ENCODE data around the gene ROS1.
"Not testable (repeated sequence)": the region's sequence is repeated elsewhere in the genome, so short reads cannot be mapped to it uniquely, and the experiment has no call there.

The ROS1 gene

DNA sequence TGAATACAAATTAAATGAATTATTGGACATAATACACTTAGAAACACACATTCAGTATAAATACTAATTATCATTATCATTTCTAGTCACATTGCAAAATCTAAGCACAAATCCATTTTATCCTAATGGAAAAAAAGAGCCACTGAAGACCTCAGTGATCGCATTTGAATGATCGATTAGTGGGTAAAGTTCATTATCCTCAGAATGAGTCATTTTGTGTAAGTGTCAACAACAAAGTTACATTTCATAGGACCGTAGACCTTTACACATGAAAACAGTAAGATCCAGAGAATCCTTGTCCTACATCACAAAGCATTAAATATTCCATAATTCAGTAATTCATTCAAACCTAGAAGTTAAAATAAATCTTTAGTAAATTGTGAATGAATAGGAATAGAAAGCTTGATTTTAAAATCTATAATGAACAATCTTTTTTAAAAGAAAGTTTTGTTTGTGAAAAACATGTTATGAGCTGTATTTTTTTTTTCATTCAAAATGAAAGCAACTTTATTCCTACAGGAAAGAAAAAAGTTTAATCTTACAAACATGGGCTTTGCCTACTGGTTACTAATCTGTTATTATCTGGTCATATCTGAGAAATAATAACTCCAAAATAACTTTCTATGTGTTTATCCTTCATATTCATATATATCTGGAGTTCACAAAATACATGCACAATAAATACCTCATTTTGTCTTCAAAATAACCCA lies 33.7 kb downstream of the ROS1 start:
- H3K27me3 Mint-ChIP-seq = peaks cover 44% of the 10 kb centered on the region
- no peaks in the 10 kb centered on the region for H3K36me3 Mint-ChIP-seq (ENCODE audit: insufficient read depth)
- no peak overlapping the region for H3K27ac Mint-ChIP-seq (ENCODE audit: low read depth)
- H3K4me3 Mint-ChIP-seq = no peak overlapping the region
- ATAC-seq (replicated peaks; ENCODE audit: extremely low read depth, poor library complexity, severe bottlenecking) = no peak
- DNase-seq (ENCODE audit: low spot score in 2 of 2) = no peak
- H3K4me1 Mint-ChIP-seq = no peaks in the 10 kb centered on the region
- no peaks in the 10 kb centered on the region for H3K9me3 Mint-ChIP-seq

- H3K9me3 Mint-ChIP-seq = no peaks in the 10 kb centered on the region
- no peak for ATAC-seq (replicated peaks; ENCODE audit: extremely low read depth, poor library complexity, severe bottlenecking)
- H3K27ac Mint-ChIP-seq (ENCODE audit: low read depth) = no peak overlapping the region
- H3K4me1 Mint-ChIP-seq = no peaks in the 10 kb centered on the region
- no peak for DNase-seq (ENCODE audit: low spot score in 2 of 2)
- H3K36me3 Mint-ChIP-seq (ENCODE audit: insufficient read depth) = no peaks in the 10 kb centered on the region
- H3K27me3 Mint-ChIP-seq = peaks cover 54% of the 10 kb centered on the region
- H3K4me3 Mint-ChIP-seq = no peak overlapping the region
Measured at GRCh38 chr6:117389227-117390057, 36.3 kb downstream of the ROS1 start.

GRCh38 chr6:117387454-117387974 lies 38.2 kb downstream of the ROS1 start:
- ATAC-seq (replicated peaks; ENCODE audit: extremely low read depth, poor library complexity, severe bottlenecking) (no peak), DNase-seq (ENCODE audit: low spot score in 2 of 2) (no peak)
- no peak overlapping the region for H3K4me3 Mint-ChIP-seq
- H3K27ac Mint-ChIP-seq (ENCODE audit: low read depth) = no peak overlapping the region
- peaks cover 57% of the 10 kb centered on the region for H3K27me3 Mint-ChIP-seq
- H3K4me1 Mint-ChIP-seq = no peaks in the 10 kb centered on the region
- H3K9me3 Mint-ChIP-seq = no peaks in the 10 kb centered on the region
- H3K36me3 Mint-ChIP-seq (ENCODE audit: insufficient read depth) = no peaks in the 10 kb centered on the region

DNA sequence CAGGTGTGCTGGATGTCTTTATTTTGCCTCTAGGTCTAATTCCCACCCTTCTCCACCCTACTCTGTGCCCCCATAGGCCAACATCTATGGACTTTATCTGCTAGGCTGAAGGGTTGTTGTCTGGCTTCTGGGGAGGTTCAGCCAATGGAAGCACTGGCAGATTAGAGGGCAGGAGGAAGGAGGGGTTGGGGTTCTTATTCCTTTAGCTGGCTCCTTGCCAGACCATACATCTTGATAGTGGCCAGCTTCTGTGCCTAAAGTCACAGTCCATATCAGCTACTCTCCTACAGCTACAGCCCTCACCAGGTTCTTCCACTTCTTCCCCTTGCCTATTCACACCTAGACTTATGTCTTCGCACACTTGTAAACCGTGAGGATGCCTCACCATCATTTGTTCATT lies 41.1 kb downstream of the ROS1 start:
- Mint-ChIP-seq H3K4me1 (no peaks in the 10 kb centered on the region), H3K36me3 (ENCODE audit: insufficient read depth) (no peaks in the 10 kb centered on the region), H3K4me3 (no peak overlapping the region), H3K9me3 (no peaks in the 10 kb centered on the region), H3K27ac (ENCODE audit: low read depth) (no peak overlapping the region), H3K27me3 (peaks cover 39% of the 10 kb centered on the region)
- ATAC-seq (replicated peaks; ENCODE audit: extremely low read depth, poor library complexity, severe bottlenecking) (no peak), DNase-seq (ENCODE audit: low spot score in 2 of 2) (no peak)

DNA sequence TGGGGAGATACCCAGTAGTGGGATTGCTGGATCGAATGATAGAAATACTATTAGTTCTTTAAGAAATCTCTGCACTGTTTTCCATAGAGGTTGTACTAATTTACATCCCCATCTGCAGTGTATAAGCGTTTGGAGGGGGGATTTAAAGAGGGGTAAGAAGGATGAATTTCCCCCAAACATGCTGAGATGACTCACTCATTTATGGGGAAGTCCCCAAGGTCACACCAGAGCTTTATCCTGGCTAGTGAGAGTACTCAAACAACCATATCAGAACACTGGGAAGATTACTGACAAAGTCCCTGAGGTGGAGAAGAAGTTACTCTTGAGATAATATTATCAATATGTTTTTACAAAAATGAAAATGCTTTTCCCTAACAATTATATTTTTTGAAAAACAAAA lies 44.0 kb downstream of the ROS1 start:
- H3K9me3 Mint-ChIP-seq = no peaks in the 10 kb centered on the region
- no peak for ATAC-seq (replicated peaks; ENCODE audit: extremely low read depth, poor library complexity, severe bottlenecking)

DNA sequence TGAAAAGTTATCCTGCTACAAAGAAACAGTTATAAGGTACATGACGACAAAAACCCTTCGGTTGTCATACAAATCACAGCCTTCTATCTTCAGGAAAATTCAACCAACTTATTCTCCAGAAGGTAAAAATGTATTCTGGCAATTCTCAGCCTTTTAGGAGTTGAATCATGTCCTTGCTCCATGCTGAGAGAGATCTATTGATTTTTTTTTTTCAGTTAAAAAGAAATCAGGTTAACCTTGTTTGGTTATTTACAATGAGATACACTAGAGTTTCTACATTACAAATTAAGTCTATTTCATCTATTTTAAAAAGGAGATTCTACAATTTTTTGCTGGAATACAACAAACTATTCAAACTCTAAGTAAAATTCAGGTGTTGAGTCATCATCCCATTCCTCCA lies 45.4 kb downstream of the ROS1 start:
- no peaks in the 10 kb centered on the region for H3K9me3 Mint-ChIP-seq
- H3K4me3 Mint-ChIP-seq = no peak overlapping the region
- DNase-seq (ENCODE audit: low spot score in 2 of 2) = no peak
- no peaks in the 10 kb centered on the region for H3K4me1 Mint-ChIP-seq
- ATAC-seq (replicated peaks; ENCODE audit: extremely low read depth, poor library complexity, severe bottlenecking) = no peak
- H3K27ac Mint-ChIP-seq (ENCODE audit: low read depth) = no peak overlapping the region
- H3K36me3 Mint-ChIP-seq (ENCODE audit: insufficient read depth) = no peaks in the 10 kb centered on the region
- H3K27me3 Mint-ChIP-seq = peaks cover 17% of the 10 kb centered on the region

More for the DNA sequence above, 44.0 kb downstream of the ROS1 start:
- no peaks in the 10 kb centered on the region for H3K4me1 Mint-ChIP-seq
- H3K36me3 Mint-ChIP-seq (ENCODE audit: insufficient read depth) = no peaks in the 10 kb centered on the region
- DNase-seq (ENCODE audit: low spot score in 2 of 2) = no peak
- H3K27ac Mint-ChIP-seq (ENCODE audit: low read depth) = no peak overlapping the region
- no peak overlapping the region for H3K4me3 Mint-ChIP-seq
- H3K27me3 Mint-ChIP-seq = peaks cover 18% of the 10 kb centered on the region

- Mint-ChIP-seq H3K36me3 (ENCODE audit: insufficient read depth) (no peaks in the 10 kb centered on the region), H3K4me1 (no peaks in the 10 kb centered on the region), H3K27ac (ENCODE audit: low read depth) (no peak overlapping the region), H3K4me3 (no peak overlapping the region), H3K27me3 (peaks cover 32% of the 10 kb centered on the region), H3K9me3 (no peaks in the 10 kb centered on the region)
- ATAC-seq (replicated peaks; ENCODE audit: extremely low read depth, poor library complexity, severe bottlenecking) (no peak), DNase-seq (ENCODE audit: low spot score in 2 of 2) (no peak)
Measured at GRCh38 chr6:117375446-117375845, 50.3 kb downstream of the ROS1 start.

- no peaks in the 10 kb centered on the region for H3K9me3 Mint-ChIP-seq
- no peaks in the 10 kb centered on the region for H3K36me3 Mint-ChIP-seq (ENCODE audit: insufficient read depth)
- DNase-seq (ENCODE audit: low spot score in 2 of 2) (no peak), ATAC-seq (replicated peaks; ENCODE audit: extremely low read depth, poor library complexity, severe bottlenecking) (no peak)
- peaks cover 32% of the 10 kb centered on the region for H3K27me3 Mint-ChIP-seq
- H3K4me1 Mint-ChIP-seq = no peaks in the 10 kb centered on the region
- H3K27ac Mint-ChIP-seq (ENCODE audit: low read depth) = no peak overlapping the region
- H3K4me3 Mint-ChIP-seq = no peak overlapping the region
Measured at GRCh38 chr6:117373211-117373813, 52.4 kb downstream of the ROS1 start.

DNA sequence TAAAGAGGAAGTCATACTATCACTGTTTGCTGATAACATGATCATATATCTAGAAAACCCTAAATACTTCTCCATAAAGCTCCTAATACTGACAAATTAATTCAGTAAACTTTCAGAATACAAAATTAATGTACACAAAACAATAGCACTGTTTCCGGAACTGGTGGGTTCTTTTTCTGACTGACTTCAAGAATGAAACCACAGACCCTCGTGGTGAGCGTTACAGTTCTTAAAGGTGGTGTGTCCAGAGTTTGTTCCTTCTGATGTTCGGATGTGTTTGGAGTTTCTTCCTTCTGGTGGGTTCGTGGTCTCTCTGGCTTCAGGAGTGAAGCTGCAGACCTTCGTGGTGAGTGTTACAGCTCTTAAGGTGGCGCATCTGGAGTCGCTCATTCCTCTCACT lies 53.5 kb downstream of the ROS1 start:
- H3K27me3 Mint-ChIP-seq = peaks cover 32% of the 10 kb centered on the region
- H3K36me3 Mint-ChIP-seq (ENCODE audit: insufficient read depth); DNase-seq (ENCODE audit: low spot score in 2 of 2): not testable (repeated sequence)

GRCh38 chr6:117371492-117371891 lies 54.2 kb downstream of the ROS1 start:
- Mint-ChIP-seq H3K27ac (ENCODE audit: low read depth) (no peak overlapping the region), H3K9me3 (no peaks in the 10 kb centered on the region), H3K4me3 (no peak overlapping the region), H3K27me3 (peaks cover 39% of the 10 kb centered on the region), H3K4me1 (no peaks in the 10 kb centered on the region), H3K36me3 (ENCODE audit: insufficient read depth) (no peaks in the 10 kb centered on the region)
- no peak for ATAC-seq (replicated peaks; ENCODE audit: extremely low read depth, poor library complexity, severe bottlenecking)
- DNase-seq (ENCODE audit: low spot score in 2 of 2) = no peak

More for the DNA sequence above, 53.5 kb downstream of the ROS1 start:
- not testable (repeated sequence) for H3K27ac Mint-ChIP-seq (ENCODE audit: low read depth); H3K9me3 Mint-ChIP-seq; H3K4me1 Mint-ChIP-seq; ATAC-seq (replicated peaks; ENCODE audit: extremely low read depth, poor library complexity, severe bottlenecking)
- peak overlapping the region; percentile 18 for H3K4me3 Mint-ChIP-seq

- Mint-ChIP-seq H3K4me1 (no peaks in the 10 kb centered on the region), H3K27ac (ENCODE audit: low read depth) (no peak overlapping the region), H3K27me3 (peaks cover 25% of the 10 kb centered on the region), H3K9me3 (no peaks in the 10 kb centered on the region), H3K4me3 (no peak overlapping the region), H3K36me3 (ENCODE audit: insufficient read depth) (no peaks in the 10 kb centered on the region)
- ATAC-seq (replicated peaks; ENCODE audit: extremely low read depth, poor library complexity, severe bottlenecking) (no peak), DNase-seq (ENCODE audit: low spot score in 2 of 2) (no peak)
Measured at GRCh38 chr6:117359581-117359980, 66.2 kb downstream of the ROS1 start.

DNA sequence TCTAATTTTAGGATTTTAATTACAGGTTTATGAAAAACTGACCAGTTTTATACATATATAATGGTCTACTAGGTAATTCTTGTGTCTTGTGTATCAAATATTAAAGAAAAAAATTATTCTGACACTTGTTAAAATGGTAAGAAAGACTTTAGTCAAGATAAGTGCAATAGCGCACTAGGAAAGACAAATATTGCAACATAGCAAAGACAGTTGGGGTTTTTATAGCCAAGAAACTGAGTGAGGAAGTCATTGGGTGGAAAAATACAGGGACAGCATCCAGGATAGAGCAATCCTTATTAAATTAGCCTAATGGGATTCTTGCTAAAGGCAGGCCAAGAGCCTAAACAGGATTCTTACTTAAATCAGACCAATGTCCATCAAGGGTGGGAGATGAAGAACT lies 71.1 kb downstream of the ROS1 start:
- Mint-ChIP-seq H3K4me1 (no peaks in the 10 kb centered on the region), H3K4me3 (no peak overlapping the region), H3K27me3 (peaks cover 8% of the 10 kb centered on the region), H3K9me3 (no peaks in the 10 kb centered on the region), H3K27ac (ENCODE audit: low read depth) (no peak overlapping the region), H3K36me3 (ENCODE audit: insufficient read depth) (no peaks in the 10 kb centered on the region)
- DNase-seq (ENCODE audit: low spot score in 2 of 2) = no peak
- ATAC-seq (replicated peaks; ENCODE audit: extremely low read depth, poor library complexity, severe bottlenecking) = no peak
